Midbrain (tissue), 1 donor: Measurements from ENCODE around the gene LRRC8C.

ENCODE experiments used
- DNase-seq: peaks from one replicate; lab custom pipeline; 2025; lab: John Stamatoyannopoulos, UW

LRRC8C gene

DNA sequence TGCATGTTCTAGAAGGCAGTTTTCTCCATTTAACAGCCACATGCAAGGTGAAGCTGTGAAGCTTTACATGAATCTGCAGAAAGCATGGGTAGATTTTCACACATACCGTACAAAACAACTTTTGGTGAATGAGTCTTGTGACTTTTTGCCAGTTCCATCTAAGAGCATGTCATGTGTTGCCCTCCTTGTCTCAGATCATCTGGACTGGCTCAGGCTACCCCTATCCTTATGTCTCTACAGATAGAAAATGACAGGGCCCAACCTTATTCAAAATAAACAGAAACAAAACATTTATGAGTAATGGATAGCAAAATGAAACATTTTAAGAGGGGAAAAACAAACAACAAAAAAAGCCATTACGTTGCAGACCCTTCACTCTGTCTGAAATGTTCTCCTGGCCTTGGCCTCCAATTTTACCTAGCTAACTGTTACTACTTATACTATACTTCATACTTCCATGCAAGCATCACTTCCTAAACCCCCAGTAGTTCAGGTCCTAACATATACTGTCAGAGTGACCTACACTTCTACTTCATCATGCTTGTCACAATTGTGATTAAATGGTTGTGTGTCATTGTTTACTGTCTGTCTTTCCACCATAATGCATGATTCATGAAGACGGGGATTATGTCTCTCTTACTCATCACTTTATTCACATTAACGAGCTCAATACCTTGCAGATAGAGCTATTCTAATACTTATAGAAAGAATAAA is 39.0 kb downstream of the LRRC8C start:
- no peak for DNase-seq

DNA sequence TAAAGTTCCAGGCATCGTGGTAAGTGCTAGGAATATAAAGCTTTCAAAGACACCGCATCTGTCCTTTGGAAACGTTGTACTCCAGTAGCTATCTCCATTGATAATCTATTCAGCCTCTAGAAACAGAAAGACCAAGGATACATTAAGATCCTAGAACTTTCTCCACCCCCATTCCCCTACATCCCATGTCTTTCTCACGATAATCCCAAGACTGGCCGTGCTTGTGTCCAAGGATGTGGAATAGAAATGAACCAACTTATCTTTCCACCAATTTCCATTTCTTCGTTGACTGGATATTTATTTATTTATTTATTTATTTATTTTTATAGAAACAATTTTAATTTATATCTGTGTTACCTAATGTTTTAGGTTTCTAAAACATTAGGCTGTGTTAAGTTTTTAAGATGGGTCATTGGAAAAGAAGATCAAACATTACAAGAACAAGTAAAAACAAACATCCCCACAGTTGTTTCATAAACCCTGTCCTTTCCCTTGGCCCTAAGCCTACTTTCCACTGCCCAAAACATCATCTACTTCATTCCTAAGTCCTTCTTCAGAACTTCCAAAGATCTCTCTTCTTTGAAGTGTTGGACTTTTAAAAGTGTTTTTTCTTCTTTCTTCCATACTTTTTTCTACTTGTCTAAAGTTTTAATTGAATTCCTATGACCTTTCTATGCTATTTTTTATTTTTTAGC is 39.7 kb downstream of the LRRC8C start:
- no peak for DNase-seq

DNA sequence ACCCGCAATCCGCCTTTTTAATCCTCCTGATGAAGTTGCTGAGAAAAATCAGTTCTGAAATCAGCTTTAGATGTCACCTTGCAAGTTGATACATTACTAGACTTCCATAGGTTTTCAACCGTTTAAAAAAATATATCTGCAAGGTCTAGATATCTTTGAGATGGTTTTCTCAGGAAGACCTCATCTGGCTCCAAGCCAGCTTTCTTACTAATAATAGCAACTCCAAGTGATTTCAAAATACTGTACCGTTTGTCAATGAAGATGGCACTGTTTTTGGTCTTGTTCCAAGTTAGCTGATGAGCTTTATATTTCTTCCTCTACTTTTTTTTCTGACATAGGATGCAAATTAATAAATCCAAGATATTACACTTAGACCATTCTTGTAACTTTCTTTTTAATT is 40.3 kb downstream of the LRRC8C start:
- no peak for DNase-seq

DNA sequence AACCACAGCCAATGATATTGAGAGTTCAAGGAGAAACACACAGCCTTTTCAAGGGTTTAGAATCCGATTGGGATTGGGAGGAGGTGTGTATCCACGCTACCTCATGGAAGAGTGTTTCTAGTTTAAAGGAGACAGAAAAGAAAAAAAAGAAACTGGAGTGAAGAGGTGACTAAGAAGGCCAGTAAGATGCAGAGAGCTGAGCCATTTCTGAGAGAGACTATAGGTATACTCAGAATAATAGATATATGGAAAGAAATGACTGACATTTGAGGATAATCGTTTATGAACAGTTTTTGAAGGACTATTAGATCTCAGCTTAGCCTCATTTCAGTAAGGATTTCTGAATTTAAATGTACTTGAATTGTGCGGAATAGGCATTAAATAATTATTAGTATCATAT is 42.8 kb downstream of the LRRC8C start:
- DNase-seq = no peak

DNA sequence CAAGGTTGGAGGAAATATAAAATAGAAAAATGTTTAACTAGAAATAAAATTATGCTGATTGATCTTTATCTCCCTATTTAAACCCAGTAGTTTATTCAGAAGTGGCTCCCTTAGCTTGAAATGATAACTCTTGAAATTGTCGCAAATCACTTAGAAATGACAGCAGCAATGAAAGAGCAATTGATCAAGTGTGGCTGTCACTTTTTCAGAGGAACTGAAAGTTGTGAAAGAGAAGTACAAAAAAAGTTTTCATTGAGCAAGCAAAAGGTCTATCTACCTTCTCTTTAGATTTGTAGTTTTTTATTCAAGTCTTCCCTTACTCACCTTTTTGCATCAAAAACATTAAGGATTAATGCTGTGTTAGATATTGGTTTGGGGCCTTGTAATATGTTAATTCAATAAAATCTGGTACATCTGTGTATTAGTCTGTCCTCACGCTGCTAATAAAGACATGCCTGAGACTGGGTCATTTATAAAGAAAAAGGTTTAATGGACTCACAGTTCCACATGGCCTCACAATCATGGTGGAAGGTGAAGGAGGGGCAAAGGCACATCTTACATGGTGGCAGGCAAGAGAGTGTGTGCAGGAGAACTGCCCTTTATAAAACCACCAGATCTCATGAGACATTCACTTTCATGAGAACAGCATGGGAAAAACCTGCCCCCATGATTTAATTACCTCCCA is 48.3 kb downstream of the LRRC8C start:
- DNase-seq = no peak

DNA sequence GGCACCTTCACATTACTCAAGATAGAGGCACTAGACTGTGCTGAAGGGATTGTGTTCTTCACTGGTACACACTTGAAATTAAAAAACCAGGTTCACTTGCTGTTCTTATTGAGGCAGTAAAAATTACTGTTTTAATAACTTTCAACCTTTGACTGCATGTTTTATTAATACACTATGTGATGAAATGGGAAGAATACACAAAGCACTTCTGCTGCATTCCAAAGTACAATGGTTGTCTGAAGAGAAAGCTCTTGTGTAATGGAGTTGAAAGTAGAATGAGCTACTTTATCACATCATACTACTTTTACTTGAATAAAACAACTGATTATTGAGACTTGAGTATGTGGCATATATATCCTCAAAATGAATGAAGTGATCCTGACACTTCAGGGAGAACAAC is 49.7 kb downstream of the LRRC8C start:
- no peak for DNase-seq

DNA sequence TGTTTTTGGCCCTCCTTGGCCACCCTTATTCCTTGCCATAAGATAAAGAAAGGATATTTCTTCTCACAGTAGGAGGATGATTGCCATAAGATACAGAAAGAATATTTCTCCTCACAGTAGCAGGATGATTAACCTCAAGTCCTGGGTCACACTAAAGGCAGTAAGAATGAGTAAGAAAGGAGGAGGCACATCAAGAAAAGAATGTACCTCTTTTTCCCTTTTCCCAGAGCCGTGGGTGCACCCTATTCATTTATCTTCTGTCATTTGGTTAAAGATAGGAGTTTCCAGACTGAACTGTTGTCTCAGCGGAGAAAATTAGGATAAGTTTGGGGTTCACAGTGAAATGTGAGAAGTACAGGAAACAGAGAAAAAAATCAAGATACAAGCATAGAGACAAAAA is 52.5 kb downstream of the LRRC8C start:
- DNase-seq = no peak

DNA sequence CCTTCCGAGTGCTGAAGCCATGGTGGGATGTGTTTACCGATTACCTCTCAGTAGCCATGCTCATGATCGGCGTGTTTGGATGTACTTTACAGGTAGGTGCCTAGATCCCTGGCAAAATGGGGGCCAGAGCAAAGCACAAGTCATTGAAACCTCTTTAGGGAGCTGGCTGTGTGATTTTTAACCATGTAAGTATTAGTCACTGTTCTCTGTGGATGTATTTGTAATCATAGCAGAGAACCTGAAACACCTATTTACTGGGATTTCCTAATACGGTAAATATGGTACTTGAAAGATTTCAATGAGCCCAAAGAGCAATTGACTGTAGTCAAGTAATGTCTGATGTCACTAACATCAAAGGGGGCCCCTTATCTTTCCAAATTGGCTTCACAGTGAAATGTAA is 53.6 kb downstream of the LRRC8C start:
- DNase-seq = no peak

DNA sequence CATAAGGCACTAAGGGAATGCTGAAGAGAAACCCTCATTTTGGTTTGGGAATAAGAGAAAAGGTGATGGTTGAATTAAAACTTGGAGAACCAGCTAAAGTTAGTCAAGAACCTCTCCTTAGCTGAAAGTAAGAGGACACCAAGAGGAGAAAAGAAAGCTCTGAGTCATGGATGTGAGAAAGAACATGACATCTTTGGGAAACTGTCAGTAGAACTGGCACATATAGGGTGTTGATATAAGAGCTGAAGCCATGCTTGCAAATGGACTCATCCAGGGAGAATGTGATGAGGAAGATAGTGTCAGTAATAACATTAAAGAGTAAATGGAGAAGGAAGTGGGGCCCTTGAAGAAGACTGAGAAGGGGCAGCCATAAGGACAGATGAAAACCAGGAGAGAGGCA is 54.3 kb downstream of the LRRC8C start:
- no peak for DNase-seq

DNA sequence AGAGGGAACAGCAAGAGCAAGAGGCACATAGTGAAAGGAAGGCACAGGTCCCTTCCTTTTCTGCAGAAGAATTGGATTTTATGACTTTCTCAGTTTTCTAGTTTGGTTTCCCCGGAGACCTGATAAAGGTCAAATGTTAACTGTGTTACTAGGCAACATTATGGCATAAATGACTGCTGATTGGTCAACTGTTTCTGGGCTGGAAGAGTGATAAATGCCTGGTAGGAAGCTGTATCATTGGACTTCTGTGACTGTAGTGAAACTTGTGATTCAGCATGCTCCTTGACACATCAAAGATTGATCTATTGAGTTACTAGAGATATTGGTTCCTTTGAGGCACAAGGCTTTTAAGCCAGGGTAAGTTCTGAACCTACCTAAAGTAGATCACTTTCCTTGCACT is 55.7 kb downstream of the LRRC8C start:
- DNase-seq = no peak

DNA sequence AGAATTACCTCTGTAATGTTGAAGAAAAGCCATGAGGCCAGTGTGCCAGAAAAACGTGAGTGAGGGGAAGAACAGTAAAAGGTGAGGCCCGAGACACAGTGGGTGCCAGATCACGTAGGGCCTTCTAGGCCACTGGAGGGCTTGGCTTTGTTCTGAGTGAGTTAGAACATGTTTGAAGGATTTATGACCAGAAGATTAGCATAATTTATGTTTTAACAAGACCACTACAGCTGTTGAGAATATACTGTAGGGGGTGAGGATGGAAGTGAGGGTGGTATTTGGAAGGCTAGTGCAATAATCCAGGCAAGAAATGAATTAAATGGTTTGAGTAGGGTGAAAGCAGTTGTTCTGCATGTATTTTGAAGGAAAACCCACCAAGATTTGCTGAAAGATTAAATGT is 56.3 kb downstream of the LRRC8C start:
- DNase-seq = no peak

DNA sequence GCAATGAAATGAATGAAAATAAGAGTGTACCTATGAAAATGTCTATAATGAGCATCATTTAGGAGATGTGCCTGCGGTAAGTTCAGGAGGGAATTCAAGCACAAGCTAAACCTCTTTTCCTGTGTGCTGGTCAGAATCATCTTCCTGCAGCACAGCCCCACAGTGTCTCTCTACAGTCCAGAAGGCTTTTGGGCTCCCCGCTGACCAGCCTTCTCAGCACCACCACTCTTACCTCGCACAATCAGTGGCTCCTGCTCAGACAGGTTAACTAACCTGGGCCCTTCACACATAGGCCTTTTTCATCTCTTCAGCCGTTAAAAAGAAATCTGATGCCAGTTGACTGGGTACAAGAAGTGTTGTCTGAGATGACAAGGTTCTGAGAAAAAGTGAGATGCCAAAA is 57.7 kb downstream of the LRRC8C start:
- no peak for DNase-seq

DNA sequence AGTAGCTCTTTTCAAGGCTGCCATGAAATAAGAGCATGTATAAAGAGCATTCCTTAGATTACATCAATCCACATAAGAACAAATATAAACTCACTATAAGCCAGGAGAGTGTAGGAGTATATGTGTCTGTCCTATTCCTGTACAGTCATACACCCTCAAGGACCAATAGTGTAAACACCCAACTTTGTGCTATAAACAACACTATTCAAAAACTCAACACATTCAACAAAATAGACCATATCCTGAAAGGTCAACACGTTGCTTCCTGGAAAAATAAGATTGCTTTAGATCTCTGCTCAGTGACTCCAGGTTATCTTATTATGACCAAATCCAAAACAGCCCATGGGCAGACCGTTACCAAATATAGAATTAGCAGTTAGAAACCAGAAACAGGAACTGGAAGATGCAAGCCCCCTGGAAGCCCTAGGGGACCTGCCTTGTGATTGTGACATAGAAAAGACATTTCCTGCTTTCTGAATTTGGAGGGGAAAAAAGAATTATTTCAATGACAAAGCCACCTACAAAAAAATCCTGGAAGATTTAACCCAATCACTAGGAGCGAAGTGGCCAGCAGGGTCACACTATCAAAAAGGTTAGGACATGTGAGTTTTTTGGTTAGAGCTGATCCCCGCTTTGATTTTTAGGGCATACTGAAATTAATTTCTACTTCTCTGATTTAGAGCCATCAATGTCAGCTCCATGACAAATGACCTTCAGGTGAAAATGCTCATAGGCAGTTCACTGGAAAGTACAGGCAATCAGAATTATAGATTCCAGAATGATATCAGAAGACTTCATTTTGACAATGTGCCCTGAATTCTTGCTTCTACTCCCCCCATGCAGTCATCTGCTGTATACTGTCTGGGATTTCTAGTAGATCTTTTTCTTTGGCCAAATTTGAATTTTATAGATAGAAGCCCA is 59.9 kb downstream of the LRRC8C start:
- DNase-seq = no peak

DNA sequence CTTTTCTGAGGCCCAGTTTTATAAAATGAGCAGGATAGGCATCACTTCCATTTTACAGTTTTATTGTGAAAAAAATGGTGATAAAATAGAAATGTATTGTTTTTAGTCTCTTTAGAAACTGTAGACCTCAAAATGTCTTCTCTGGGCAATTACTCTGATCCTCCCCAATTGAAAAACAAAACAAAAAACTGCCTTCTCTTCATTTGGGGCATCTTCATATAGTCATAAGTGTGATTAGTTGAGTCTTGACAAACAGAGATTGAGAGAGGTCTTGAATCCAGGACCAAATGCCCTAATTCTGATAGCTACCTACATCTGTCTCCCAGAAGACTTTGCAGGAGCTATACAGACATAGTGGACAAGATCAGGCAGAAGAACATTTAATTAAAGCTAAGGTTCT is 62.9 kb downstream of the LRRC8C start:
- DNase-seq = no peak

DNA sequence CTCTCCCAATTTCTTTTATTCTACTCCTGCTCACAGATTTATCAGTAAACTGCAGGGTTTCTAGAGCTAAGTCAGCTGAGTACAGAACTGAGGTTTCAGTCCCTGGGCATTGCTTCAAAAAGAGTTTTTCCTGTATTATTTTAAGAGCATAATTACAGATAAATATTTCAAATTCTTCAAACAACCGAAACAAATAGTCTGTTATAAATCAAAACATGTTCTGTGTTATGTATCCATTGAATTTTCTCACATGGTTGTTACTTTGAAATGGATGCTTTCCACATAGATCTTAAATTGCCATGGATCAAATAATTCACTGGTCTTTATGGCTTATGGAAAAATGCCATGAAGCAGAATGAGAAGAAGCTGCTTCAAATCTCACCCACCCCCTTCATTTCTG is 64.5 kb downstream of the LRRC8C start:
- no peak for DNase-seq

DNA sequence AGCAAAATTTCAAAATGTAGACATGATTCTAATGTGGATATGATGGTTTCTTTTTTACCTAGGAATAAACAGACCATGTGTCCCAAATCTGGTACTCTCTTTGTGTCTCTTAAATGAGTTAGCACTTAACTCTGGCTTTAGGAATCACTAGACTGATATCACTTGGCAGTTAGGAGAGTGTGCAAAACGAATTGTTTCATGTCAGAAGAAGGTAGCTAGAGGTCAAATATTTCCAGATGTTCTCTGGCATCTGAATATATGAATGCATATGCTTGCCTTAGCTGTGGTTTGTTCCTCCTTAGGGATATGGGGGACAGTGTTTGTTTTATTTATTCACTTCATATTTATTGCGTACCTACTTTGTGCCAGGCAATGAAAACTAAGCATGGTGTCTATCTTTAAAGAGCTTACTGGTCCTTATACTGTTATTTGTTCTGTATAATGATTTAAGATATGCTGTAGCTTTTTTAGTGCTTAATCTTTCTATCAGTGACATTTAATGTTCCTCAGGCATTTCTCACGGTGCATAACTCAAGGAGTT is 65.2 kb downstream of the LRRC8C start:
- DNase-seq = no peak

DNA sequence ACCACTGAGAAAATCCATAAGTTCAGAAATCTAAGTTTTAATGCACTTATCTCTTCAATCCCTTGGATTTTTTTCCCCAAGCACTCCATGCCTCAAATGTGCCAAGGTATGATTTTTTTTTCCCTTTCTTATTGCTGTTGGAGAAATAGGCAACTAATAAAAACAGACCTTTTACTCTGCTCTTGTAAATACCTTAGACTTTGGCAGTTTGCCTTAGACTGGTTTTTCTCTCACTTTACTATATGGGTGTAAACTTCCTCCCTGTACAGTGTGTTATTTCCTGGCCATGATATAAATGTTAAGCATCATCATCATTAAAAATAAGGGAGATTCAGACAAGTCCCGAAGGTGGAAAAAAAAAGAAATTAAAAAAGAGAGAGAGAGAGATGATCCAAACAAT is 65.7 kb downstream of the LRRC8C start:
- DNase-seq = no peak

DNA sequence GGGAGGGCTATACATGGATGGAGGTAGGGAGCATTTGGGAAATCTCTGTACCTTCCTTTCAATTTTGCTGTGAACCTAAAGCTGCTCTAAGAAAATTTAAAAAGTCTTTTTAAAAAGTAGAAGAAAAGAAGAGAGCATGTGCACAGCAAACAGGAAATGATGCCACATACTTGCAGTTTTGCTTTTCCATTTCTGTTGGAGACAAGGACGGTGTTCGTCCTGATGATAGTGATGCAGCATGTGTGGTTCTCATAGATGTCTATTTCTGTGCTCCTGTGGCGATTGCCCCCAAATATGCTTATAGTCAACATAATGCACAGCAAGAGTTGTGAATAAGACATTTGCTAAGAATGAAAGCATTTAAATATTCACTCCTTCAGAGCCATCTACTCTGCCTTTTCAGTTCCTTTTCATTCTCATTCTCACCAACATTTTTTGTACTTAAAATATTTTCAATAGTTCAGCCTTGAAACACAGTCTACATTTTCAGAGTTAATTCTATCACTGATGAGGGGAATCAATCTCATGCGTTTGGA is 66.6 kb downstream of the LRRC8C start:
- DNase-seq = no peak

DNA sequence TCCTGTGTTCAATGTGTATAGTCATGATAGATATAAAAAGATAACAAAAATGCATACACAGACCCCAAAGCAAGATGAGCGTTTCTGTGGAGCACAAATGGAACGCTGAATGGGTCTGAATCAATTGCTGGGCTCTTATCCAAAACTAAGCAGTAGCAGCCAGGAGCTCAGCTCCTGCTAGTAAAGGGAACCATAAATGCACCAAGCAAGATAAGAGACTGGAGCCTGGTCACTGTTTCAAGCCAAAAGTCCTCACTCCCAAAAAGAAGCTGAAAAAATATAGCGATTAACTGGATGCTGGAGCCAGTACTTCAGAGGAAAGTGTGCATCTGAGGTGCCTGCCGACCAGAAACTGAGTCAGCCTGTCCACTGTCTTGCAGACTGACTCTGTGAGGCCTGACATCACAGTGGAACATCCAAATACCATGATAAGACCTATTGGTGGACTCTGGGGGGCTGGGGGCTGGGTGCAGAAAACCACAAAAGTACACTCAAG is 68.9 kb downstream of the LRRC8C start:
- no peak for DNase-seq

DNA sequence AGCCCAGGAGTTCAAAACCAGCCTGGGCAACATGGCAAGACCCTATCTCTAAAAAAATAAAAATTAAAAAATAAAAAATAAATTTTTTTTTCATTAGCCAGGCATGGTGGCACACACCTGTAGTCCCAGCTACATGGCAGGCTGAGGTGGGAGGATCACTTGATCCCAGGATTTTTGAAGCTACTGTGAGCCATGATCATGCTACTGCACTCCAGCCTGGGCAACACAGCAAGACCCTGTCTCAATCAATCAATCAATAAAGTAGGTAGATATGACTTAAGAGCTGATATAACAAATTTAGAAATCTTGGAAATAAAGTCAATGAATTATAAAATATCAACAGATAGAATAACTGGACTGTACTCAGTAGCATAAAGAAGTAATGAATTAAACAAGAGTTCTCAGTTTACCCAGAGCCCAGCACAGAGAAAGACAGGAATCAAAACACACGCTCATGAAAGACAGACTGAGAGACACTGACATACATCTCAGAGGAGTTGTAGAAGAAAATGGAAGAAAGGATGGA is 69.7 kb downstream of the LRRC8C start:
- DNase-seq = no peak

DNA sequence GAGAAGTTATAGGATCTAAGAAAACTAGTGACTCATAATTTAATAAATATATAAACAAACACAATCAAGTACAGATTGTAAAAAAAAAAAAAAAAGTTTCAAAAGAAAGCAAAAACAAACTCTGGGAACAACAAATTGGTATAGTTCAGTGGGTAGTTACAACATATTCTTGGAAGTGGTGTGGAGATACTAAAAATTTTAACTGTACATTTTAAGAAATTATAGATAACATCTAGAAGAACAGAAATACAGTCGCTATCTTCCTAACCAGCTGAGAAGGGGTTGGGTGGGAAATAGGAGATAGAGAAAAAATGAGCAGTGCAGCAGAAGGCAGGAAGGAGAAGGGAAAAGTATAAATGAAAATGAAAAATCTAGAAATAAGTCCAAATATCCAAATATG is 70.5 kb downstream of the LRRC8C start:
- no peak for DNase-seq
